ENCODE data around the gene PNMA6F.

PNMA6F gene

DNA sequence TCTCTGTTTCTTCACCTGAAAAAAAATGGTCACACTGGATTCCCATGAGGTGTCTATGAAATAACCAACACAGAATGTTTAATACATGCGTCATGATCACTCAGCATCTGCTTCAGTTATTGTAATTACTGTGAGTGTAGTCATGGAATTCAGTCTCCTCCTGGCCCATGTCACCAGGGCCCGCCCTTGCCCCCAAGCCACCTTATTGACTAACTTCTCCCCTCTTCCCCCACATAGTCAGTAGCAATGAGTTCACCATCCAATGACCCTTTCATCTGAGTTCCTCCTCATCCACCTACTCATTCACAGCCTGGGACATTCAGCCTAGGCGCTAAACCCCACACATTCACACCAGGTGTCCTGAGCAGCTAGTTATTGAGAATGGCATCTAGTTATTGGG is 15.6 kb downstream of the PNMA6F start:
- no peaks in the 10 kb centered on the region for H3K4me1 ChIP-seq (ENCODE audit: insufficient read depth, low read length, severe bottlenecking)
- no peaks in the 10 kb centered on the region for H3K36me3 ChIP-seq (ENCODE audit: insufficient read depth, low read length)
- no peak overlapping the region for H2AFZ ChIP-seq (ENCODE audit: low read length)
- H3K4me3 ChIP-seq (ENCODE audit: low read depth, low read length, poor library complexity, severe bottlenecking): no peak overlapping the region
- no peaks in the 10 kb centered on the region for H3K79me2 ChIP-seq (ENCODE audit: insufficient read depth, low read length)
- H3F3A ChIP-seq (ENCODE audit: insufficient read depth, low read length): no peaks in the 10 kb centered on the region
- no peaks in the 10 kb centered on the region for H3K9me2 ChIP-seq (ENCODE audit: low read depth, low read length)
- H3K9me3 ChIP-seq (ENCODE audit: low read length): no peaks in the 10 kb centered on the region
- no peaks in the 10 kb centered on the region for H4K20me1 ChIP-seq (ENCODE audit: insufficient read depth, low read length)
- H3K9ac ChIP-seq (ENCODE audit: low read length): no peak overlapping the region
- no peak overlapping the region for H3K4me2 ChIP-seq (ENCODE audit: low read length)
- H3K27ac ChIP-seq (ENCODE audit: low read depth, low read length, poor library complexity, severe bottlenecking): no peak overlapping the region
- TF ChIP-seq CTCF (IDR thresholded peaks at IDR 0.05; ENCODE audit: low read length) (no peak), EZH2 (IDR thresholded peaks at IDR 0.05; ENCODE audit: borderline replicate concordance, low read length) (no peak)
- H3K27me3 ChIP-seq (ENCODE audit: insufficient read depth, low read length): no peaks in the 10 kb centered on the region

- Histone ChIP-seq H3F3A (ENCODE audit: insufficient read depth, low read length) (no peaks in the 10 kb centered on the region), H3K27me3 (ENCODE audit: insufficient read depth, low read length) (no peaks in the 10 kb centered on the region), H3K36me3 (ENCODE audit: insufficient read depth, low read length) (no peaks in the 10 kb centered on the region), H3K79me2 (ENCODE audit: insufficient read depth, low read length) (no peaks in the 10 kb centered on the region), H3K4me3 (ENCODE audit: low read depth, low read length, poor library complexity, severe bottlenecking) (no peak overlapping the region), H3K4me1 (ENCODE audit: insufficient read depth, low read length, severe bottlenecking) (no peaks in the 10 kb centered on the region), H3K4me2 (ENCODE audit: low read length) (no peak overlapping the region), H3K9ac (ENCODE audit: low read length) (no peak overlapping the region), H3K9me2 (ENCODE audit: low read depth, low read length) (no peaks in the 10 kb centered on the region), H3K27ac (ENCODE audit: low read depth, low read length, poor library complexity, severe bottlenecking) (no peak overlapping the region), H3K9me3 (ENCODE audit: low read length) (no peaks in the 10 kb centered on the region), H2AFZ (ENCODE audit: low read length) (no peak overlapping the region), H4K20me1 (ENCODE audit: insufficient read depth, low read length) (no peaks in the 10 kb centered on the region)
- TF ChIP-seq EZH2 (IDR thresholded peaks at IDR 0.05; ENCODE audit: borderline replicate concordance, low read length): no peak
- no peak for TF ChIP-seq CTCF (IDR thresholded peaks at IDR 0.05; ENCODE audit: low read length)
Observed at GRCh38 chrX:153304988-153305736, 16.4 kb downstream of the PNMA6F start.

DNA sequence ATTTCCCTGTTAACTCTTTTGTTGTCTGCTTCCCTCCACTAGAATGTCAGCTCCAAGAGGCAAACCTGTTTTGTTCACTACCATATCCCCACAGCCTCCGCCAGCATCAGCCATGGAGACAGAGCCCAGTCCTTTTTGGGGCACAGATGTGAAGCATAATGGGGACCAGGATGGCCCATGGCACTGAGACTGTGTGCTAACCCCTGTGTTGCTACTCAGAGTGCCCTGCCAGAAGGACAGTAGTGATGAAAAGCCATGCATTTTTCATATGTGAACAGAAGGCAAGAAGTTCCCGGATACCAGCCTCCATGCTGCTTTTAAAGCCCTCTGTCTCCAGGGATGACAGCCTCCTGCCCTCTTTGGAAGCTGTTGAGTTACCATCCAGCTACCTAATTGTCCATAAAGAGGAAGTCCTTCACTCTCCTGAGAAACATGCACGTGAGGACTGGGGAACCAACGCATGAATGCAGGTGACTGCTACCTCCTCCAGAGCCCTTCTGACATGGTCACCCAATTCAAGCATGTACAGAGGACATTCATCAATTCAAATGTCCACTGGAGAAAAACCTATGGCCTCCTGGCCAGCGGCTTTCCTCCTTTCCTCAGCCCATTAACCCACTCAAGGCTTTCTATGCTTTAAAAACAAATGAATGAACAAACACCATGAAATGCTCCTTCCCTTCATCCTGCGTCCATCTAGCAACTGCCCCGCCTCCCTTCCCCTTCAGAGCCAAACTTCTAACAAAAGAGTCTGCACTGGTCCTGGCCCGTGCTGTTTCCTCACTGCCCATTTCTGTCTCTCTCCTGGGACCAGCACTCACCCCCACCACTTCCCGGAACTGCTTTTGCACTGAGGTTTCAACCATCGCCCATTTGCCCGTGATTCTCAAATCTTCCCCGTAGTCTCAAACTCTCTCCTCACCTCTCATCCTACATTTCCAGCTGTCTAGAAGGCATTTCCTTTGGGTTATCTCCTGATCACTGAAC is 18.0 kb downstream of the PNMA6F start:
- no peak overlapping the region for H3K27ac ChIP-seq (ENCODE audit: low read depth, low read length, poor library complexity, severe bottlenecking)
- no peak for TF ChIP-seq EZH2 (IDR thresholded peaks at IDR 0.05; ENCODE audit: borderline replicate concordance, low read length)
- no peak for TF ChIP-seq CTCF (IDR thresholded peaks at IDR 0.05; ENCODE audit: low read length)
- no peak overlapping the region for H3K4me3 ChIP-seq (ENCODE audit: low read depth, low read length, poor library complexity, severe bottlenecking)
- no peak overlapping the region for H3K4me2 ChIP-seq (ENCODE audit: low read length)
- no peaks in the 10 kb centered on the region for H3K27me3 ChIP-seq (ENCODE audit: insufficient read depth, low read length)
- H3K79me2 ChIP-seq (ENCODE audit: insufficient read depth, low read length): no peaks in the 10 kb centered on the region
- no peak overlapping the region for H3K9ac ChIP-seq (ENCODE audit: low read length)
- no peaks in the 10 kb centered on the region for H3K9me3 ChIP-seq (ENCODE audit: low read length)
- no peaks in the 10 kb centered on the region for H3F3A ChIP-seq (ENCODE audit: insufficient read depth, low read length)
- H2AFZ ChIP-seq (ENCODE audit: low read length): no peak overlapping the region
- no peaks in the 10 kb centered on the region for H4K20me1 ChIP-seq (ENCODE audit: insufficient read depth, low read length)
- no peaks in the 10 kb centered on the region for H3K4me1 ChIP-seq (ENCODE audit: insufficient read depth, low read length, severe bottlenecking)
- no peaks in the 10 kb centered on the region for H3K36me3 ChIP-seq (ENCODE audit: insufficient read depth, low read length)
- no peaks in the 10 kb centered on the region for H3K9me2 ChIP-seq (ENCODE audit: low read depth, low read length)

All from OCI-LY1 (cell line).